SU-DHL-6 (cell line): ENCODE results near the gene ACTL6B.

ENCODE experiments used
- H2AFZ ChIP-seq: fragments of 200-600 bp; sonication (generic); 2 replicates; pipeline ENCODE4 v1.6.1; 2014; ENCODE audit warnings: low read depth, mild to moderate bottlenecking, moderate library complexity, mixed read lengths, antibody characterized with exemption, low read length; ENCODE audit not compliant: severe bottlenecking
- H3F3A ChIP-seq: fragments of 200-600 bp; shearing (Covaris generic); 2 replicates; pipeline ENCODE4 v1.6.0; 2016; ENCODE audit warnings: antibody characterized with exemption, mild to moderate bottlenecking; ENCODE audit not compliant: insufficient read depth
- H3K27ac ChIP-seq: fragments of 200-600 bp; sonication (generic); 2 replicates; pipeline ENCODE4 v1.5.1; 2016; ENCODE audit warnings: low read depth, mild to moderate bottlenecking, low read length, moderate library complexity, mixed read lengths
- H3K27me3 ChIP-seq: fragments of 200-600 bp; sonication (generic), shearing (Covaris generic); 2 replicates; pipeline ENCODE4 v1.6.0; 2014; ENCODE audit warnings: mild to moderate bottlenecking, low read length
- H3K36me3 ChIP-seq: fragments of 200-600 bp; sonication (generic); 2 replicates; pipeline ENCODE4 v1.6.1; 2014; ENCODE audit warnings: mild to moderate bottlenecking, low read length, mixed read lengths
- H3K4me2 ChIP-seq: fragments of 300-600, 200-600 bp; shearing (Covaris generic), sonication (generic); 2 replicates; pipeline ENCODE4 v1.6.0; 2014; ENCODE audit warnings: low read length, low read depth, mild to moderate bottlenecking; ENCODE audit not compliant: poor library complexity, severe bottlenecking
- H3K4me3 ChIP-seq: fragments of 200-600 bp; sonication (generic); 2 replicates; pipeline ENCODE4 v1.5.1; 2014; ENCODE audit warnings: antibody characterized with exemption, low read length, mild to moderate bottlenecking, mixed read lengths; ENCODE audit not compliant: insufficient read depth, poor library complexity, severe bottlenecking
- H3K79me2 ChIP-seq: fragments of 200-600 bp; sonication (generic); 2 replicates; pipeline ENCODE4 v1.6.1; 2014; ENCODE audit warnings: mild to moderate bottlenecking, low read length, moderate library complexity; ENCODE audit not compliant: insufficient read depth
- H3K9ac ChIP-seq: fragments of 200-600 bp; sonication (generic); 2 replicates; pipeline ENCODE4 v1.7.0; 2014; ENCODE audit warnings: mild to moderate bottlenecking, low read length
- H3K9me2 ChIP-seq: fragments of 200-600 bp; sonication (generic); replicated peaks from 2 replicates; pipeline ENCODE4 v1.6.1; 2014; ENCODE audit warnings: low read length; ENCODE audit not compliant: insufficient read depth
- H3K9me3 ChIP-seq: fragments of 200-600 bp; sonication (generic); 2 replicates; pipeline ENCODE4 v1.6.1; 2014; ENCODE audit warnings: low read length, mixed read lengths; ENCODE audit not compliant: insufficient read depth
- H4K20me1 ChIP-seq: fragments of 200-600 bp; sonication (generic); 2 replicates; pipeline ENCODE4 v1.6.1; 2014; ENCODE audit warnings: low read depth, mild to moderate bottlenecking, antibody characterized with exemption, low read length, moderate library complexity, mixed read lengths
- CTCF ChIP-seq: fragments of 200-600 bp; sonication (generic); IDR thresholded peaks from one replicate; pipeline ENCODE4 v1.5.1; 2017; ENCODE audit warnings: antibody characterized with exemption, mild to moderate bottlenecking, low read length, moderate library complexity; ENCODE audit not compliant: insufficient read depth, poor library complexity, severe bottlenecking
- EZH2phosphoT487 ChIP-seq: fragments of 200-600 bp; sonication (generic), shearing (Covaris generic); conservative IDR thresholded peaks from 2 replicates; pipeline ENCODE4 v1.6.1; 2018; ENCODE audit warnings: mild to moderate bottlenecking, antibody characterized with exemption, low read length, moderate library complexity, mixed read lengths

Gene ACTL6B

GRCh38 chr7:100649826-100650565, 6.3 kb downstream of the ACTL6B start:
- no peaks in the 10 kb centered on the region for H4K20me1 ChIP-seq
- no peak overlapping the region for H3K9ac ChIP-seq
- H2AFZ ChIP-seq, result no peak overlapping the region
- H3K27me3 ChIP-seq, result peaks cover 3% of the 10 kb centered on the region; the same call in 1 of the 2 replicates
- no peaks in the 10 kb centered on the region for H3F3A ChIP-seq
- no peak overlapping the region for H3K4me3 ChIP-seq
- no peak overlapping the region for H3K4me2 ChIP-seq
- no peaks in the 10 kb centered on the region for H3K36me3 ChIP-seq
- H3K9me2 ChIP-seq, result no peaks in the 10 kb centered on the region
- H3K9me3 ChIP-seq, result no peaks in the 10 kb centered on the region
- H3K79me2 ChIP-seq, result no peaks in the 10 kb centered on the region
- no peak for TF ChIP-seq CTCF
- no peak for TF ChIP-seq EZH2phosphoT487
- H3K27ac ChIP-seq, result no peak overlapping the region

- no peaks in the 10 kb centered on the region for H3K79me2 ChIP-seq
- H3K9ac ChIP-seq, result no peak overlapping the region
- H3F3A ChIP-seq, result no peaks in the 10 kb centered on the region
- H4K20me1 ChIP-seq, result no peaks in the 10 kb centered on the region
- no peak overlapping the region for H3K27ac ChIP-seq
- no peak overlapping the region for H3K4me3 ChIP-seq
- no peaks in the 10 kb centered on the region for H3K36me3 ChIP-seq
- H3K9me2 ChIP-seq, result no peaks in the 10 kb centered on the region
- H3K9me3 ChIP-seq, result no peaks in the 10 kb centered on the region
- no peak overlapping the region for H2AFZ ChIP-seq
- H3K4me2 ChIP-seq, result peak overlapping the region; percentile 28
- TF ChIP-seq EZH2phosphoT487 (no peak), CTCF (no peak)
- no peaks in the 10 kb centered on the region for H3K27me3 ChIP-seq
Observed at GRCh38 chr7:100642534-100642907, 13.7 kb downstream of the ACTL6B start.

DNA sequence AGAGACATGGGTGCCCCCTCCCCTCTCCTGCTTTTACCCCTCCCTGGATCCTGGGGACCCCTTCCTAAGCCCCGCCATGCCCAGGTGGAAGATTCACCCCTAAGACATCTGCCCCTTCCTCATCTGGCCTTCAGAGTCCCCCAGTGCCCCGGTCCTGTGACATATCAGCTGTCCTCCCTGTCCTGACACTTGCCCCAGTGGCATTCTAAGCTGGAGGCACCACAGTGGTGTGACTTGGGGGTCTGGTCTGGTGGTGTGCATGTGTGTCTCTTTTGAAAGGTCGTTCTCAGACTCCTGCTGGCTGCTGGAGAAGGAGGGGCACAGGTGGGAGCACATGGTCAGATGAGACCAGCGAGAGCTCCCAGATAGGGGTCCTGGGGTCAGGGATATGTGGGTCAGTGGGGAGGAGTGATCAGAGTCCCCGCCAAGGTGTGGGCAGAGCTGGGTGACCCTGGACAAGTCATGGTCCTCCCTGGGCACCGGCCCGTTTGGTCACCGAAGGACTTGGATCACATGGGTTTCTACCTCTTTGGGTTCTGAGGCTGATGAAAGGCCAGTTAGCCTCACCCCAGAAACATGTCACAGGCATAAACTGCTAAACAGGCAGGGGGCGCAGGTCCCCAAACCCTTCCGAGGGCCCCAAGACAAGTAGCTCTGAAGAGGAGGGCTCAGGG, 14.3 kb downstream of the ACTL6B start:
- Histone ChIP-seq H2AFZ (no peak overlapping the region), H4K20me1 (no peaks in the 10 kb centered on the region), H3K9me3 (no peaks in the 10 kb centered on the region), H3K27ac (no peak overlapping the region), H3K9me2 (no peaks in the 10 kb centered on the region), H3F3A (no peaks in the 10 kb centered on the region), H3K36me3 (no peaks in the 10 kb centered on the region), H3K79me2 (no peaks in the 10 kb centered on the region), H3K27me3 (no peaks in the 10 kb centered on the region), H3K4me3 (no peak overlapping the region), H3K9ac (no peak overlapping the region), H3K4me2 (peak overlapping the region; percentile 28)
- TF ChIP-seq CTCF, result peak; percentile 32
- no peak for TF ChIP-seq EZH2phosphoT487
